GM20431 (cell line): ENCODE data around the gene H2AZ2.

Source experiments
- in situ Hi-C: fragments of 300-500 bp; cut with MseI, MboI; formaldehyde crosslinking; loops from one replicate; pipeline ENCODE4 v1.15.0; 2020; ENCODE audit warnings: low sequenced_read_pairs; ENCODE audit not compliant: unreplicated experiment

H2AZ2 gene

GRCh38 chr7:44824894-44825526 is 22.9 kb downstream of the H2AZ2 start:
- in situ Hi-C loops: loop anchor here (25.0 kb wide), 1 partner anchor 238 kb away; the partner anchor contains the start of gene TMED4

DNA sequence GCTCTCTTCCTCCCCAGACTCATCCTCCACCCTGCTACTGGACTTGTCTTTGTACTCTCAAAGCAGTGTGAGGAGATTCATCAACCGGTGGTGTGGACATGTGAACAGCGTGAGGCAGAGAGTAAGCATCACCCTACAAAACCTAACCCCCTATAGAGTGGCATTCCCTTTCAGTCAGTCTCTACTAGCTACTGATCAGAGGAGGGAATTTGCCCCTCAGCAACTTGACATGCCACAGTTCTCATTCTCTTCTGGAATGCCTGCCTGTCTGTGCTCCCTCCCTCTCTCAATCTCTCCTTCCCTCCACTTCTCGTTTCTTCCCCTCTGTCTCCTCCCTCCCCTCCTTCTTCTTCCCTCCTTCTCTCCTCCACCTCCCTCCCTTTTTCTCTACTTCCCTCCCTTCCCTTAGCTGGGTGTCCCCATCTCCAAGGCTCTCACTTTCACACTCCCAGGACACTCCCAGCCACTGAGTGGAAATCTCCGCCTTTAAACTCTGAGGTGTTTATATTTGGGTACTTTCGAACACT is 24.6 kb downstream of the H2AZ2 start:
- in situ Hi-C loops: loop anchor here (25.0 kb wide), 1 partner anchor 236 kb away; the partner anchor contains the start of gene TMED4

GRCh38 chr7:44819292-44819691 is 28.6 kb downstream of the H2AZ2 start:
- in situ Hi-C loops: loop anchor here (25.0 kb wide), 1 partner anchor 232 kb away; the partner anchor contains the start of gene TMED4

DNA sequence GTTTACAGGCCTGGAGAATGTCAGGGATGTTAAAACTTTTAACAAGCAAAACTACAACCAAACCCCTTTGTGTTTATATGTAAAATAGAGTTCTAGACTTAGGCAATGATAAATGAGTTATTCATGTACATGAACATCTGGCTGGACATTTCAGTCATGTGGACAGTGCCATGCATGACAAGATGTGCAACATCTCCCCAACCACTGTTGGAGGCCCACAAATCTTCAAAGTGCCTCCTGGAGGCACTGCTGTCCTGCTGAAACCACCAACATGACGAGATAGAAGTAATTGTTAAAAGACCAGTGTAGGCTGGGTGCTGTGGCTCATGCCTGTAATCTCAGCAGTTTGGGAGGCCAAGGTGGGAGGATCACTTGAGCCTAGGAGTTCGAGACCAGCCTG is 33.0 kb downstream of the H2AZ2 start:
- in situ Hi-C loops: loop anchor here (25.0 kb wide), 1 partner anchor 228 kb away; the partner anchor contains the start of gene TMED4

GRCh38 chr7:44811571-44811970 is 36.3 kb downstream of the H2AZ2 start:
- in situ Hi-C loops: loop anchor here (25.0 kb wide), 1 partner anchor 224 kb away; the partner anchor contains the start of gene TMED4

- in situ Hi-C loops: loop anchor here (25.0 kb wide), 1 partner anchor 224 kb away; the partner anchor contains the start of gene TMED4
These were observed 36.8 kb downstream of the H2AZ2 start for GRCh38 chr7:44811093-44811492.

DNA sequence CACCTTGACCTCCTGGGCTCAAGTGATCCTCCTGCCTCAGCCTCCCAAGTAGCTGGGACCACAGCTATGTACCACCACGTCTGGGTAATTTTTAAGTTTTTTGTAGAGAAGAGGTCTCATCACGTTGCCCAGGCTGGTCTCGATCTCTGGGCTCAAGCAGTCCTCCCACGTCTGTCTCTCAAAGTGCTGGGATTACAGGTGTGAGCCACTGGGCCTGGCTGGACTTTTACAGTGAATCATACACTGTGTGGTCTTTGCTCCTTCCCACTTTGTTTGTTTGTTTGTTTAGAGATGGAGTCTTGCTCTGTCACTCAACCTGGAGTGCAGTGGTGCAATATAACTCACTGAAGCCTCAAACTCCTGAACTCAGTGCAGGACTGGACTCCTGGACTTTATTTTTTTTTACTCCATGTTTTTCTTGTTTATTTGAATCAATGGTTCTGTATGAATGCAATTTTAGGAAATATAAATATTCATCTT is 38.9 kb downstream of the H2AZ2 start:
- in situ Hi-C loops: loop anchor here (25.0 kb wide), 1 partner anchor 222 kb away; the partner anchor contains the start of gene TMED4

DNA sequence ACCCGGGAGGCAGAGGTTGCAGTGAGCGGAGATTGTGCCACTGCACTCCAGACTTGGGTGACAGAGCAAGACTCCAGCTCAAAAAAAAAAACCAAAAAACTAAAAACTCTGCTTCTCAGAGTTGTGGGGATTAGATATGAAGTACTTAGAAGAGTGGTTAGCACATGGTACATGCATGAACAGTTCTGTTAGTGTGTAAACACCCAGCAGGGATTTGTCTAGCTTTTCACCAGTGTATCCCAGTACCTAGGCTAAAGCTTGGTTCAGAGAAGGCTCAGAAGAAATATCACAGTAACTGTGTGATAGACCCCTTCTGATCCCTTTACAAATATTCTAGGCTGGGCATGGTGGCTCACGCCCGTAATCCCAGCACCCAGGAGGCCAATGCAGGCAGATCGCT is 41.9 kb downstream of the H2AZ2 start:
- in situ Hi-C loops: loop anchor here (25.0 kb wide), 1 partner anchor 219 kb away; the partner anchor contains the start of gene TMED4

GRCh38 chr7:44803828-44804519 is 43.9 kb downstream of the H2AZ2 start:
- in situ Hi-C loops: loop anchor here (25.0 kb wide), 1 partner anchor 217 kb away; the partner anchor contains the start of gene TMED4

DNA sequence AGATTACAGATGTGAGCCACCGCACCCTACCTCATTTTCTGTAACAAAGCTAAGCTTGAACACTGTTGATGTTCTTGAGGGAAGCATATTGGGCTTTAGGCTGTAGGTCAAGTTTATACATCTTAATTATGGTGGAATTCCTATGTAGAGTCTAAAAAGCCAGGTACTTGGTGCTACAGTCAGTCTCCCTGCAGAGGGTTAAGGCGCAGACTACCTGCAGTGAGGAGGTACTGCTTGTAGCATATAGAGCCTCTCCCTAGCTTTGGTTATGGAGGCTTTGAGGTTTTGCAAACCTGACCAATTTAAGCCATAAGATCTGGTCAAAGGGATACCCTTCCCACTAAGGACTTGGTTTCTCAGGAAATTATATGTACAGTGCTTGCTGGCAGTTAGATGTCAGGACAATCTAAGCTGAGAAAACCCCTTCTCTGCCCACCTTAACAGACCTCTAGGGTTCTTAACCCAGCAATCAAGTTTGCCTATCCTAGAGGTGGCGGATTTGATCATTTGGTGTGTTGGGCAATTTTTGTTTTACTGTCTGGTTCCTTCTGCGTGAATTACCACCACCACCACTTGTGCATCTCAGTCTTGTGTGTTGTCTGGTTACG is 45.4 kb downstream of the H2AZ2 start:
- in situ Hi-C loops: loop anchor here (25.0 kb wide), 1 partner anchor 215 kb away; the partner anchor contains the start of gene TMED4

DNA sequence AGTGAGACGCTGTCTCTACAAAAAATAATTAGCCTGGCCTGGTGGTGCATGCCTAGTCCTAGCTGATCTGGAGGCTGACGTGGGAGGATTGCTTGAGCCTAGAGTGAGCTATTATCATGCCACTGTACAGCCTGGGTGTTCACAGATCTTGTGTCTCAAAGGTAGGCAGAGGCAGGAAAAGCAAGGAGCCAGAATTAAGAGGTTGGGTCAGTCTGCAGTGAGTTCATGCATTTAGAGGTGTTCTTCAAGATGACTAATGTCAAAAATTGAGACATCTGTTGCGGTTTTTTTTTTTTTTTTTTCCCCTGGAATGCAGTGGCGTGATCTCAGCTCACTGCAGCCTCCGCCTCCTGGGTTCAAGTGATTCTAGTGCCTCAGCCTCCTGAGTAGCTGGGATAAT is 46.0 kb downstream of the H2AZ2 start:
- in situ Hi-C loops: loop anchor here (25.0 kb wide), 1 partner anchor 215 kb away; the partner anchor contains the start of gene TMED4

DNA sequence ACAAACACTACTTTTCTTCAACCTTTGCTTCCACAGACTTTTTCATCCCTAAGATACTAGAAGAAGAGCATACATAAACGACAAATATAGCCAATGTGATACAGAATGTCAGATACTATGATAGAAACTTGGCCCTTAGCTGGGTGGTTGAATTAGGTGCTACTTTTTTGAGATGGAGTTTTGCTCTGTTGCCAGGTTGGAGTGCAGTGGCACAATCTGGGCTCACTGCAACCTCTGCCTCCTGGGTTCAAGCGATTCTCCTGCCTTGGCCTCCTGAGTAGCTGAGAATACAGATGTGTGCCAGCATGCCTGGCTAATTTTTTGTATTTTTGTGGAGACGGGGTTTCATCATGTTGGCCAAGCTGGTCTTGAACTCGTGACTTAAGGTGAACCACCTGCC is 47.9 kb downstream of the H2AZ2 start:
- in situ Hi-C loops: loop anchor here (25.0 kb wide), 1 partner anchor 213 kb away; the partner anchor contains the start of gene TMED4

- in situ Hi-C loops: no loop called here
These were observed 49.1 kb downstream of the H2AZ2 start for GRCh38 chr7:44798649-44799305.

DNA sequence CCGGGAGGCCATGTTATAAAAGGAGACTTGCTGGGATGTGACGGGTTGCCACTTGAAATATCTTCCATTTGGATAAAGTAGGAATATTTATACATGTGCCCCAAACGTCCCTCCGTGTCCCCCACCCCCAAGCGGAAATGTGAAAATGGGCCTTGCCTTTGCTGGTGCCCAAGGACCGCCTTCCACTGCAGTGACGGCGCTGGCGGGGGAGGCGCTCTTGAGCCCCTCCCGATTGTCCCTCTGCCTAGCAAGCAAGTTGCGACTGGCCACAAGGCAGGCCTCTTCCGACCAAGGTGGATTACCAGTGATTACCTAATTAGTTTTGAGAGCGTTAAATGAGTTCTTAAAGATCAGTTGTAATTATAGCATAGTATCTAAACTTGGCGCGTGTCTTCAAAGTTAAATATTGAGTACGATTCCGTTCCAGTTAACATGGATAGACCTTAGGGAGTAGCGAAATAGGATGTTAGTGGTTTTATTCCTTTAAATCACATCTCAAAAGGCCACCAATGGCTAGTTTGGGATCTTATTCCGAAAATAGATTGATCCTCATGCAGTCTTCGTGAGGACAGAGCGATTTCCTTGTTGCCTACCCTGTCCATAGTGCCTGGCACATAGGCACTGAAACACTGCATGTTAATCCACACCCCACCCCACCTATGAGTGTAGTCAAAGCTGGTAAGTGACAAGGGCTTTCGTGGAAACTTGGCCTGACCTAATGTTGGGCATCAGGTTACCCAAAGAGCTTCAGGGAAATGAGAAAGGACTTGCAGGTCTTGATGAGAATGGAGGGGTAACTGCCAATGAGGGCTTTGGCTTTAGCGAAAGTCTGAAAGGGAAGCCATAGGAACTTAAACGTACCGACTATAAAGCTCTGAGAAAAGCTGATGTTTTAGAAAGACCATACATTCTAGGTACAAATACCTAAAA is 50.3 kb downstream of the H2AZ2 start:
- in situ Hi-C loops: no loop called here

DNA sequence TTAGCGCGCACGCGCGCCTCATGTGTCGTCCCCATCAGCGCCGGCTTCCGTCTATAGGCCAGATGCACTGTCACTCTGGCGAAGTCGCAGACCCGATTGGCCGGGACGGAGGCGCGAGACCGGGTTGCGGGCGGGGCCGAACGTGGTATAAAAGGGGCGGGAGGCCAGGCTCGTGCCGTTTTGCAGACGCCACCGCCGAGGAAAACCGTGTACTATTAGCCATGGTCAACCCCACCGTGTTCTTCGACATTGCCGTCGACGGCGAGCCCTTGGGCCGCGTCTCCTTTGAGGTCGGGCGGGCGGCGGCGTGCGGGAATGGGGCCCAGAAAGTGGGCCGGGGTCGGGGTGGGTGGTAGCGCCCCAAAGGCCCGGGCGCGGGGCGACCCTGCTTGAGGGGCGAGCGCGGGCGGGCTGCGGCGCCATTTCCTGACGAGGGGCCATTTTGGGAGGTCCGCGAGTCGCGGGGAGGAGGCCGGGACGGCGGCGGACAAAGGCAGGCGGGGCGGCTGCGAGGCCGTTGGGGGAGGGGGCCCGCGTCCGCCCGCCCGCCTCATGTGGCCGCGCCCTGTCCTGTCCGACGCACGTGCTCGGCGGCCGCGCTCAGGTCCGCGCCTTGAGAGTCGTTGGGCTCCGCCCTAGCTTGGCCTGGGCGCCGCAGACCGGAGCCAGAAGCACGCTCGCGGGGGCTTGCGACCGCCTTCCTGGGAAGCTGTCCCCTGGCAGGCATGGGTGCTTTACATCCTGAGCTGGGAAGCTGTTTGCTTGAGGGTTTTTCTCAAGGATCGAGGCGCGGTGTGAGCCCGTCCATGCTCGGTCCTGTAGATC is 51.2 kb downstream of the H2AZ2 start, which contains the start of gene PPIA:
TSS of gene PPIA (plus strand) at position 178 of the 825 bp plus-strand sequence. CDS start at position 222, 44 bp downstream.
- in situ Hi-C loops: no loop called here

- in situ Hi-C loops: no loop called here
These were observed 51.8 kb downstream of the H2AZ2 start for GRCh38 chr7:44796034-44796503.

- in situ Hi-C loops: no loop called here
These were observed 53.6 kb downstream of the H2AZ2 start for GRCh38 chr7:44794331-44794730.
